D721Med (cell line): ENCODE measurements around the gene CNST.

ENCODE experiments used
- DNase-seq: peaks from one replicate; pipeline ENCODE4 v3.0.0; 2011; ENCODE audit warnings: low spot score; ENCODE audit not compliant: insufficient read length
- FAIRE-seq: peaks from 2 replicates; lab custom pipeline; 2011; peaks lifted over from hg19 to GRCh38; lab: Jason Lieb, UNC
- CTCF ChIP-seq: IDR thresholded peaks from 2 replicates; pipeline ENCODE4 v1.5.1; 2012; ENCODE audit warnings: mild to moderate bottlenecking, control low read depth; ENCODE audit not compliant: insufficient read depth; ENCODE audit errors: missing control alignments

CNST gene

GRCh38 chr1:246571953-246572352, 5.7 kb downstream of the CNST start:
- no peak for FAIRE-seq
- no peak for TF ChIP-seq CTCF
- no peak for DNase-seq

- FAIRE-seq (peak; percentile 79), DNase-seq (no peak)
- no peak for TF ChIP-seq CTCF
Measured at GRCh38 chr1:246572785-246573184, 6.5 kb downstream of the CNST start.

- TF ChIP-seq CTCF: no peak
- FAIRE-seq: peak; percentile 32
- no peak for DNase-seq
Measured at GRCh38 chr1:246573491-246573890, 7.2 kb downstream of the CNST start.

GRCh38 chr1:246576709-246577032, 10.4 kb downstream of the CNST start:
- FAIRE-seq (no peak), DNase-seq (peak; percentile 31)
- no peak for TF ChIP-seq CTCF

GRCh38 chr1:246577082-246577719, 10.9 kb downstream of the CNST start:
- DNase-seq (no peak), FAIRE-seq (peak; percentile 74)
- no peak for TF ChIP-seq CTCF

- no peak for TF ChIP-seq CTCF
- DNase-seq (no peak), FAIRE-seq (peak; percentile 78)
Measured at GRCh38 chr1:246577720-246578106, 11.5 kb downstream of the CNST start.

GRCh38 chr1:246579818-246580217, 13.6 kb downstream of the CNST start:
- TF ChIP-seq CTCF: no peak
- FAIRE-seq (no peak), DNase-seq (no peak)
